AG04450 (cell line): ENCODE measurements around the gene COX8C. TPM values are rescaled to one million over a fixed set of nuclear protein-coding genes. Genes with fewer than 3 reads are reported as not detected.

Experiments
- CTCF ChIA-PET: fragments of 300-600, 350-600 bp; formaldehyde crosslinking; extraction: SDS; loops from one replicate; lab custom pipeline; 2022; ENCODE audit warnings: antibody characterized with exemption, inconsistent platforms; lab: Charles Lee
- POLR2A ChIA-PET: fragments of 350-600 bp; formaldehyde crosslinking; extraction: SDS; loops from one replicate; lab custom pipeline; 2021; ENCODE audit warnings: antibody characterized with exemption, inconsistent platforms; lab: Yijun Ruan, JAX
- DNase-seq: peaks from one replicate; pipeline ENCODE4 v3.0.0-alpha.2; 2011; ENCODE audit warnings: low read depth, low spot score
- H3K27ac ChIP-seq: one replicate; pipeline ENCODE4 v1.5.1; 2012; ENCODE audit warnings: low read depth, low read length, control low read depth
- H3K27me3 ChIP-seq: one replicate; pipeline ENCODE4 v1.6.0; 2012; ENCODE audit warnings: low read length; ENCODE audit not compliant: control insufficient read depth, insufficient read depth
- H3K4me3 ChIP-seq: 2 replicates; pipeline ENCODE4 v1.5.1; 2011; ENCODE audit warnings: mild to moderate bottlenecking, low read depth, low read length, control low read depth
- H3K9me3 ChIP-seq: 2 replicates; pipeline ENCODE4 v1.5.1; 2012; ENCODE audit warnings: low read length; ENCODE audit not compliant: control insufficient read depth, insufficient read depth
- CTCF ChIP-seq: IDR thresholded peaks from 2 replicates; pipeline ENCODE4 v1.5.1; 2011; ENCODE audit warnings: low read depth, low read length, control low read depth, inconsistent platforms
- polyA plus RNA-seq: library from polyadenylated mRNA; depleted of rRNA; stranded (reverse); fragments of >200 nt; gene quantifications from 2 replicates; pipeline ENCODE4 v1.2.3, GENCODE V29; 2011

COX8C gene
- polyA plus RNA-seq, 1 experiment = not detected

DNA sequence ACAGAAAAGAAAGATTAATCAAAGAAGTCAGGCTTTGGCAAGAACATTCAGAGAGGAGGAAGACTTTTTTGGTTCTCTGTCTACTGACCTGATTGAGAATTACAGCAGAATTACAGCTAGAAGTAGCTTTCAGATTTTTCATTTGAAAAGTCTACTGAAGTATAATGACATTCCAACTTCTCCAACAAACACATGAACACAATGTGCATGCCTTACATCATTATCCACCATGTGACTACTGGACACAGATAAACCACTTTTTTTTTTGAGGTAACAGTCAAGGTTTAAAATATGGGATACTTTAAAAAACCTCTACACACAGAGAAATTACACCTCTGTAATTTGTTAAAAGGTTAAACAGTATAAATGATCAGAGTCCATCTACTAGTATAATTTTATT, 26.5 kb upstream of the COX8C start:
- Histone ChIP-seq H3K27me3 (no peaks in the 10 kb centered on the region), H3K27ac (no peak overlapping the region), H3K4me3 (no peak overlapping the region), H3K9me3 (no peaks in the 10 kb centered on the region)
- ChIA-PET CTCF (no interaction called here), POLR2A (no interaction called here)
- DNase-seq = no peak
- TF ChIP-seq CTCF = no peak

- Histone ChIP-seq H3K27ac (no peak overlapping the region), H3K27me3 (no peaks in the 10 kb centered on the region), H3K4me3 (no peak overlapping the region), H3K9me3 (no peaks in the 10 kb centered on the region)
- DNase-seq = no peak
- no peak for TF ChIP-seq CTCF
- POLR2A ChIA-PET = no interaction called here
- CTCF ChIA-PET = no interaction called here
Observed at GRCh38 chr14:93322929-93323599, 23.9 kb upstream of the COX8C start.

- Histone ChIP-seq H3K27me3 (no peaks in the 10 kb centered on the region), H3K9me3 (no peaks in the 10 kb centered on the region), H3K27ac (no peak overlapping the region), H3K4me3 (no peak overlapping the region)
- no peak for TF ChIP-seq CTCF
- ChIA-PET POLR2A (no interaction called here), CTCF (no interaction called here)
- no peak for DNase-seq
Observed at GRCh38 chr14:93323600-93324174, 23.3 kb upstream of the COX8C start.

GRCh38 chr14:93326196-93326595, 20.8 kb upstream of the COX8C start:
- CTCF ChIA-PET = no interaction called here
- no peak overlapping the region for H3K27ac ChIP-seq

More at GRCh38 chr14:93326196-93326595, 20.8 kb upstream of the COX8C start:
- H3K4me3 ChIP-seq = no peak overlapping the region
- no peaks in the 10 kb centered on the region for H3K9me3 ChIP-seq
- POLR2A ChIA-PET = no interaction called here
- no peak for TF ChIP-seq CTCF
- no peak for DNase-seq
- no peaks in the 10 kb centered on the region for H3K27me3 ChIP-seq
